Trophoblast cell (in vitro differentiated cells and primary cell): ENCODE data around the gene PLXNA3.

ENCODE experiments used
- DNase-seq, 2 donors: peaks; one replicate each; pipeline ENCODE4 v3.0.0-alpha.2; 2016
- H2AFZ ChIP-seq: 2 replicates; pipeline ENCODE4 v1.6.1; 2013; ENCODE audit warnings: low read length, moderate library complexity, mild to moderate bottlenecking; ENCODE audit not compliant: insufficient read depth, poor library complexity
- H2AK5ac ChIP-seq: 2 replicates; pipeline ENCODE4 v1.6.1; 2013; ENCODE audit warnings: mild to moderate bottlenecking, low read length
- H2BK120ac ChIP-seq: 2 replicates; pipeline ENCODE4 v1.6.1; 2013; ENCODE audit warnings: low read length, mild to moderate bottlenecking, moderate library complexity; ENCODE audit not compliant: insufficient read depth, poor library complexity
- H2BK12ac ChIP-seq: 2 replicates; pipeline ENCODE4 v1.6.1; 2013; ENCODE audit warnings: mild to moderate bottlenecking, low read length, moderate library complexity
- H2BK5ac ChIP-seq: 2 replicates; pipeline ENCODE4 v1.6.1; 2013; ENCODE audit warnings: low read length, low read depth, moderate library complexity, mild to moderate bottlenecking; ENCODE audit not compliant: poor library complexity
- H3K14ac ChIP-seq: 2 replicates; pipeline ENCODE4 v1.6.1; 2013; ENCODE audit warnings: mild to moderate bottlenecking, low read length
- H3K18ac ChIP-seq: 2 replicates; pipeline ENCODE4 v1.6.1; 2013; ENCODE audit warnings: mild to moderate bottlenecking, low read length
- H3K23ac ChIP-seq: 2 replicates; pipeline ENCODE4 v1.6.1; 2013; ENCODE audit warnings: low read length
- H3K27ac ChIP-seq: 2 replicates; pipeline ENCODE4 v1.5.1; 2013; ENCODE audit warnings: low read depth, mild to moderate bottlenecking, inconsistent platforms, low read length, moderate library complexity
- H3K27me3 ChIP-seq: 2 replicates; pipeline ENCODE4 v1.6.1; 2013; ENCODE audit warnings: inconsistent platforms, mild to moderate bottlenecking, low read length, moderate library complexity; ENCODE audit not compliant: insufficient read depth
- H3K36me3 ChIP-seq, 2 experiments: 1 replicate in 1 of 2; 2 replicates in 1 of 2; pipeline ENCODE4 v1.6.1; 2013; ENCODE audit warnings: low read length in 2 of 2, mild to moderate bottlenecking in 2 of 2, moderate library complexity in 1 of 2; ENCODE audit not compliant: insufficient read depth in 2 of 2, control insufficient read depth in 1 of 2
- H3K4ac ChIP-seq: 2 replicates; pipeline ENCODE4 v1.6.1; 2013; ENCODE audit warnings: low read depth, mild to moderate bottlenecking, low read length, moderate library complexity
- H3K4me1 ChIP-seq, 2 experiments: 1 replicate in 1 of 2; 2 replicates in 1 of 2; pipeline ENCODE4 v1.6.1; 2013; ENCODE audit warnings: low read length in 2 of 2, mild to moderate bottlenecking in 2 of 2, moderate library complexity in 1 of 2; ENCODE audit not compliant: insufficient read depth in 2 of 2, control insufficient read depth in 1 of 2
- H3K4me2 ChIP-seq: 2 replicates; pipeline ENCODE4 v1.6.1; 2013; ENCODE audit warnings: inconsistent platforms, mild to moderate bottlenecking, low read length, moderate library complexity
- H3K4me3 ChIP-seq: 2 replicates; pipeline ENCODE4 v1.5.1; 2013; ENCODE audit warnings: mild to moderate bottlenecking, low read depth, low read length, inconsistent platforms
- H3K79me1 ChIP-seq: one replicate; pipeline ENCODE4 v1.6.1; 2013; ENCODE audit warnings: low read length
- H3K79me2 ChIP-seq: 2 replicates; pipeline ENCODE4 v1.6.1; 2013; ENCODE audit warnings: low read length, mild to moderate bottlenecking; ENCODE audit not compliant: control insufficient read depth, insufficient read depth, poor library complexity
- H3K9ac ChIP-seq: 2 replicates; pipeline ENCODE4 v1.6.1; 2013; ENCODE audit warnings: mild to moderate bottlenecking, low read length
- H3K9me3 ChIP-seq: 2 replicates; pipeline ENCODE4 v1.6.1; 2013; ENCODE audit warnings: low read depth, mild to moderate bottlenecking, control low read depth, inconsistent platforms, low read length; ENCODE audit not compliant: insufficient read depth
- H4K12ac ChIP-seq: 2 replicates; pipeline ENCODE4 v1.6.1; 2013; ENCODE audit warnings: low read depth, mild to moderate bottlenecking, low read length, moderate library complexity
- H4K8ac ChIP-seq: 2 replicates; pipeline ENCODE4 v1.6.1; 2013; ENCODE audit warnings: low read depth, mild to moderate bottlenecking, low read length, moderate library complexity
- H4K91ac ChIP-seq: one replicate; pipeline ENCODE4 v1.6.1; 2013; ENCODE audit warnings: low read depth, mild to moderate bottlenecking, low read length, moderate library complexity
- WGBS: extraction: QIAGEN DNeasy Blood & Tissue Kit; methylation state at CpG from one replicate; pipeline ENCODE4 v1.1.7; 2013; ENCODE audit warnings: missing lambda C conversion rate; ENCODE audit not compliant: insufficient read length, insufficient coverage; ENCODE audit errors: extremely low coverage; 5-methylcytosine and 5-hydroxymethylcytosine counted together

Gene PLXNA3

DNA sequence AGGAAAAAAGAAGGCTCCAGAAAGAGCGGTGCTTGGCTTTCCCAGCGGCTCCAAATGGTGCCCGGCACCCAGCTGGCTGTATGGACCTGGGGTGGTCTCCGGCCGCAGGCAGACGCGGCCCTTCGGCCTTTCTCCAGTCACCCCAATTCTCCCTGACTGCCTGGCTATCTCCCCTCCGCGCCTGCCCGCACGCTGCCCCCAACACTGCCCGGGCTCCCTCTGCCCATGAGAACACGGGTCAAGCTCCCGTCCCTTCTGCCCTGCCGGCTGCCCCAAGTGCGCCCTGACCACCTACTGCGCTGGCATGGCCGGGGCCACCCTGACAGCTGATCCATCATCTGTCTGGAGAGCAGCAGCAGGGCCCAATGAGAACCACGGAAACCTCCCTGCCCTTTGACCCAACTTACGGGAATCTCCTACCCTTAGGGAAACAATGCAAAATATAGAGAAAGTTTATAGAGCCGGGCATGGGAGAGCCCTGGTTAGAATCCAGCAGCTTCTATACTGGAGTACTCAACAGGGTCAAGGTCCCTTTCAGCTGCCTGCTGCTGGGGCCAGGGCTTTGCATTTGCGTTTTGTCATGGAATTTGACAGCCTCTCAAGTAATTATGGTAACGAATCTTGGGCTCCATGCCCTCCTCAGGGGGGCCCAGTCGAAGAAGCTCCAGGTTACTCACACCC, 59.2 kb downstream of the PLXNA3 start:
- H3K18ac ChIP-seq = peak overlapping the region; percentile 90
- H3K79me2 ChIP-seq = peaks cover 5% of the 10 kb centered on the region
- peaks cover 7 to 12% of the 10 kb centered on the region in 2 experiments for H3K4me1 ChIP-seq
- peak overlapping the region; percentile 85 for H4K91ac ChIP-seq
- no peaks in the 10 kb centered on the region for H3K36me3 ChIP-seq
- H2AFZ ChIP-seq = peak overlapping the region; percentile 9
- peak overlapping the region; percentile 93 for H3K14ac ChIP-seq
- no peaks in the 10 kb centered on the region for H3K27me3 ChIP-seq
- no peak overlapping the region for H3K9ac ChIP-seq
- H2AK5ac ChIP-seq = peak overlapping the region; percentile 47
- no peak for DNase-seq
- no peaks in the 10 kb centered on the region for H3K9me3 ChIP-seq
- H4K8ac ChIP-seq = peak overlapping the region; percentile 95
- WGBS = no CpG with 5 or more reads among the region's 25 CpGs
- peak overlapping the region; percentile 83 for H2BK120ac ChIP-seq
- H3K4me2 ChIP-seq = peak overlapping the region; percentile 65
- peak overlapping the region; percentile 95 for H3K27ac ChIP-seq
- H4K12ac ChIP-seq = no peak overlapping the region
- H3K4ac ChIP-seq = peak overlapping the region; percentile 21
- peak overlapping the region; percentile 79 for H2BK12ac ChIP-seq
- H2BK5ac ChIP-seq = peak overlapping the region; percentile 61
- no peak overlapping the region for H3K23ac ChIP-seq
- no peak overlapping the region for H3K4me3 ChIP-seq
- peaks cover 14% of the 10 kb centered on the region for H3K79me1 ChIP-seq

GRCh38 chrX:154519389-154519788, 61.3 kb downstream of the PLXNA3 start:
- WGBS = no CpG with 5 or more reads among the region's 8 CpGs
- H2BK5ac ChIP-seq = no peak overlapping the region
- H3K4me2 ChIP-seq = no peak overlapping the region

GRCh38 chrX:154525606-154526490, 67.8 kb downstream of the PLXNA3 start:
- Histone ChIP-seq H3K18ac (no peak overlapping the region), H3K9ac (no peak overlapping the region), H2BK12ac (peak overlapping the region; percentile 20), H3K4ac (no peak overlapping the region), H3K4me3 (no peak overlapping the region), H3K79me2 (no peaks in the 10 kb centered on the region), H2BK5ac (peak overlapping the region; percentile 38), H3K23ac (no peak overlapping the region), H3K27me3 (no peaks in the 10 kb centered on the region), H3K9me3 (no peaks in the 10 kb centered on the region), H3K27ac (peak overlapping the region; percentile 52), H3K79me1 (peaks cover 15% of the 10 kb centered on the region), H2AK5ac (no peak overlapping the region), H2BK120ac (peak overlapping the region; percentile 24), H4K8ac (peak overlapping the region; percentile 9), H4K91ac (peak overlapping the region; percentile 18), H3K4me2 (peak overlapping the region; percentile 23), H4K12ac (no peak overlapping the region), H2AFZ (no peak overlapping the region), H3K4me1 (peaks cover 12 to 15% of the 10 kb centered on the region in 2 experiments), H3K36me3 (peaks cover 3 to 5% of the 10 kb centered on the region in 2 experiments), H3K14ac (no peak overlapping the region)
- DNase-seq = peak; percentile 57 to 88
- WGBS = no CpG with 5 or more reads among the region's 14 CpGs

More at GRCh38 chrX:154519389-154519788, 61.3 kb downstream of the PLXNA3 start:
- H4K8ac ChIP-seq = no peak overlapping the region
- H3K79me1 ChIP-seq = peaks cover 14% of the 10 kb centered on the region
- no peak overlapping the region for H3K4me3 ChIP-seq
- no peak overlapping the region for H2BK12ac ChIP-seq
- H2AK5ac ChIP-seq = no peak overlapping the region
- no peak overlapping the region for H3K27ac ChIP-seq
- H3K4ac ChIP-seq = no peak overlapping the region
- no peaks in the 10 kb centered on the region for H3K27me3 ChIP-seq
- no peak overlapping the region for H4K12ac ChIP-seq
- no peak overlapping the region for H3K23ac ChIP-seq
- no peak overlapping the region for H2BK120ac ChIP-seq
- H3K9me3 ChIP-seq = no peaks in the 10 kb centered on the region
- DNase-seq = no peak
- no peak overlapping the region for H3K9ac ChIP-seq
- H2AFZ ChIP-seq = no peak overlapping the region
- no peak overlapping the region for H3K18ac ChIP-seq
- H3K14ac ChIP-seq = no peak overlapping the region
- no peaks in the 10 kb centered on the region for H3K36me3 ChIP-seq
- H4K91ac ChIP-seq = no peak overlapping the region
- H3K79me2 ChIP-seq = peaks cover 5% of the 10 kb centered on the region
- H3K4me1 ChIP-seq = peaks cover 7 to 12% of the 10 kb centered on the region in 2 experiments

- WGBS = no CpG with 5 or more reads among the region's 15 CpGs
- no peaks in the 10 kb centered on the region for H3K79me2 ChIP-seq
- H4K8ac ChIP-seq = peak overlapping the region; percentile 74
Measured at GRCh38 chrX:154526901-154527675, 69.0 kb downstream of the PLXNA3 start.

More at GRCh38 chrX:154526901-154527675, 69.0 kb downstream of the PLXNA3 start:
- peak overlapping the region; percentile 71 for H3K27ac ChIP-seq
- H3K27me3 ChIP-seq = no peaks in the 10 kb centered on the region
- peak overlapping the region; percentile 82 for H4K91ac ChIP-seq
- peak overlapping the region; percentile 54 for H2BK5ac ChIP-seq
- H3K14ac ChIP-seq = peak overlapping the region; percentile 35
- peaks cover 21% of the 10 kb centered on the region for H3K79me1 ChIP-seq
- peak overlapping the region; percentile 12 for H3K4ac ChIP-seq
- peak overlapping the region; percentile 76 for H2BK120ac ChIP-seq
- H3K36me3 ChIP-seq = peaks cover 6 to 10% of the 10 kb centered on the region in 2 experiments
- H3K4me3 ChIP-seq = no peak overlapping the region
- H2BK12ac ChIP-seq = peak overlapping the region; percentile 59
- H2AFZ ChIP-seq = peak overlapping the region; percentile 56
- peaks cover 18 to 22% of the 10 kb centered on the region in 2 experiments for H3K4me1 ChIP-seq
- peak overlapping the region; percentile 93 for H4K12ac ChIP-seq
- H3K4me2 ChIP-seq = peak overlapping the region; percentile 53
- H3K9me3 ChIP-seq = no peaks in the 10 kb centered on the region
- H3K23ac ChIP-seq = no peak overlapping the region
- no peak overlapping the region for H2AK5ac ChIP-seq
- DNase-seq = peak; percentile 33 to 69
- peak overlapping the region; percentile 67 for H3K18ac ChIP-seq
- H3K9ac ChIP-seq = peak overlapping the region; percentile 70
